HEK293T (cell line): Measurements from ENCODE around the gene FADS3.

Experiments used
- CTCF ChIA-PET: fragments of 350-600 bp; formaldehyde crosslinking; extraction: SDS; loops from one replicate; lab custom pipeline; 2021; ENCODE audit warnings: antibody characterized with exemption, inconsistent platforms; lab: Yijun Ruan, JAX
- POLR2A ChIA-PET: fragments of 350-600 bp; formaldehyde crosslinking; extraction: SDS; loops from one replicate; lab custom pipeline; 2020; ENCODE audit warnings: antibody characterized with exemption, inconsistent platforms; lab: Yijun Ruan, JAX
- DNase-seq: peaks from one replicate; pipeline ENCODE4 v3.0.0; 2012; ENCODE audit warnings: mixed read lengths; ENCODE audit errors: extremely low spot score
- ARNT ChIP-seq: fragments of 450-650 bp; IDR thresholded peaks from 2 replicates; pipeline ENCODE4 v1.6.1; 2017; ENCODE audit warnings: mild to moderate bottlenecking
- BHLHE40 ChIP-seq: fragments of 450-650 bp; IDR thresholded peaks from 2 replicates; pipeline ENCODE4 v1.6.1; 2016; ENCODE audit warnings: mild to moderate bottlenecking, moderate library complexity, borderline replicate concordance
- CTBP1 ChIP-seq: fragments of 450-650 bp; IDR thresholded peaks from 2 replicates; pipeline ENCODE4 v1.6.1; 2016; ENCODE audit warnings: borderline replicate concordance
- ELF4 ChIP-seq: fragments of 450-650 bp; IDR thresholded peaks from 2 replicates; pipeline ENCODE4 v1.6.1; 2017; ENCODE audit warnings: antibody characterized with exemption
- FOXA1 ChIP-seq: fragments of 450-650 bp; IDR thresholded peaks from 2 replicates; pipeline ENCODE4 v1.6.1; 2016; ENCODE audit warnings: mild to moderate bottlenecking
- FOXK2 ChIP-seq: fragments of 450-650 bp; IDR thresholded peaks from 2 replicates; pipeline ENCODE4 v1.6.1; 2016; ENCODE audit warnings: mild to moderate bottlenecking
- FOXM1 ChIP-seq: fragments of 450-650 bp; IDR thresholded peaks from 2 replicates; pipeline ENCODE4 v1.6.1; 2017; ENCODE audit warnings: mild to moderate bottlenecking, borderline replicate concordance
- HDGF ChIP-seq: fragments of 450-650 bp; IDR thresholded peaks from 2 replicates; pipeline ENCODE4 v1.6.1; 2017; ENCODE audit warnings: antibody characterized with exemption, borderline replicate concordance
- L3MBTL2 ChIP-seq: fragments of 450-650 bp; conservative IDR thresholded peaks from 2 replicates; pipeline ENCODE4 v1.6.1; 2016; ENCODE audit warnings: mild to moderate bottlenecking
- LEF1 ChIP-seq: fragments of 450-650 bp; IDR thresholded peaks from 2 replicates; pipeline ENCODE4 v1.6.1; 2017; ENCODE audit warnings: mild to moderate bottlenecking, borderline replicate concordance
- NFRKB ChIP-seq: fragments of 450-650 bp; IDR thresholded peaks from 2 replicates; pipeline ENCODE4 v1.6.1; 2016; ENCODE audit warnings: mild to moderate bottlenecking, moderate library complexity
- PKNOX1 ChIP-seq: fragments of 450-650 bp; IDR thresholded peaks from 2 replicates; pipeline ENCODE4 v1.6.1; 2016
- SP1 ChIP-seq: fragments of 450-650 bp; IDR thresholded peaks from 2 replicates; pipeline ENCODE4 v1.6.1; 2017
- SUZ12 ChIP-seq: fragments of 450-650 bp; IDR thresholded peaks from 2 replicates; pipeline ENCODE4 v1.6.1; 2016; ENCODE audit warnings: mild to moderate bottlenecking
- TARDBP ChIP-seq: fragments of 450-650 bp; IDR thresholded peaks from 2 replicates; pipeline ENCODE4 v1.6.1; 2016
- ZNF384 ChIP-seq: fragments of 450-650 bp; IDR thresholded peaks from 2 replicates; pipeline ENCODE4 v1.6.1; 2016

The FADS3 gene

DNA sequence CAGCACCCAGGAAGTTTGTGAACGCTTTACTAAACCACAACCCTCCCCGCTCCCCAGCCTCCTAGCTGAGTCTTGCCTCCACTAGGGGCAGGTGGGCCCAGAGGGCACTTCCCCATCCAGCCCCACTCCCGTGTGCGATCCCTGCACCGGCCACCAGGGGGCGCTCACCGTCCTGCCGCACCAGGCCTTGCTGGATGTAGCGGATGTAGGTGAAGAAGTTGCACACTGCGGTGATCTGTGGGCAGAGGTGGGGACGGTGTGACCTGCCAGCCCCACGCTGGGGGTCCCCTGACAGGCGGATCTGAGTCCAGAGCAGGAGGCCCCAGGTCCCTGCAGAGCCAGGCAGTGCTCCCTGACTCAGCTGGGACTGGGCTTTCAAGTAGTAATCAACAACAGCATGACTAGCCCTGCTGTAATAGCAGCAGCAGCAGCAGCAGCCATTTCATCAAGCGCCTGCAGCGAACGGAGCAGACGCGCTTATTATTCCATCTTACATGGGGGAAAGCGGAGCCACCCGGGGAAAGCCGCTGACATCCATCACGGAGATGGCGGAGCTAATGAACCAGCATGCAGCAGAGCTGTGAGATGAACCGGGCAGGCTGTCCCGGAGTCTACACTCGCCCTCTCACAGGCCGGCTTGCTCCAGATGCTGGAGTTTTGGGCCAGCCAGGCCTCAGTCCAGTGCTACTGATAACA, 7.9 kb upstream of the FADS3 start:
- CTCF ChIA-PET: interaction anchor here (0.5 to 6.9 kb wide), 34 partner anchors 9 to 209 kb away, joined by 3 to 77 read pairs (median 4); partner anchors contain the start of gene BEST1
- DNase-seq: peak; percentile 95
- POLR2A ChIA-PET: interaction anchor here (1.3 to 2.4 kb wide), 3 partner anchors 48 to 68 kb away, joined by 4 to 8 read pairs (median 7); partner anchors contain the start of genes BEST1 and FTH1
- TF ChIP-seq TARDBP (no peak), ELF4 (no peak), L3MBTL2 (no peak), LEF1 (no peak), HDGF (no peak), ZNF384 (no peak), NFRKB (no peak), BHLHE40 (no peak), FOXK2 (no peak), CTBP1 (no peak), PKNOX1 (no peak), SUZ12 (no peak), FOXM1 (no peak), SP1 (no peak)

DNA sequence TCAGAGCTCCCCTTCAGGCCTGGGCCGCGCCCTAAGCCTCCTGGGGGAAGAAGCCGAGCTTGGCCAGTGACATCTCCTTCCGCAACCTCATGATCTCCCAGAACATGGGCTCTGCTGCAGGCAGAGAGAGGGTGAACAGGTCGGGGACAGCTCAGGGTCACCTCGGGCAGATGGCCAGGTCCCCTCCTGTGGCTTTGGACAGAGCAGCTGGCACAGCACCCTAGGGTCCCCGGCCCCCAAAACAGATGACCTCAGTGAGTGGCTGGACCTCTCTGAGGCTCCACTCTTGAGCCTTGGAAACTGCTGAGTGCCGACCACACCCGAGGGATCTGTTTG, 6.9 kb upstream of the FADS3 start:
- ChIA-PET POLR2A (interaction anchor here (0.7 to 2.2 kb wide), 3 partner anchors 49 to 184 kb away, joined by 3 to 8 read pairs (median 3); no protein-coding TSS in a partner anchor), CTCF (interaction anchor here (0.8 to 6.9 kb wide), 24 partner anchors 8 to 210 kb away, joined by 3 to 77 read pairs (median 4); partner anchors contain the start of genes BEST1 and RAB3IL1)
- TF ChIP-seq ZNF384: no peak
- TF ChIP-seq ELF4: no peak
- TF ChIP-seq PKNOX1: no peak
- no peak for TF ChIP-seq FOXM1
- TF ChIP-seq SUZ12: no peak
- TF ChIP-seq FOXA1: no peak
- no peak for TF ChIP-seq FOXK2
- TF ChIP-seq L3MBTL2: no peak
- no peak for TF ChIP-seq LEF1
- no peak for TF ChIP-seq HDGF
- no peak for TF ChIP-seq SP1
- no peak for TF ChIP-seq BHLHE40
- no peak for TF ChIP-seq NFRKB
- no peak for TF ChIP-seq ARNT
- TF ChIP-seq TARDBP: no peak
- TF ChIP-seq CTBP1: no peak
- no peak for DNase-seq

DNA sequence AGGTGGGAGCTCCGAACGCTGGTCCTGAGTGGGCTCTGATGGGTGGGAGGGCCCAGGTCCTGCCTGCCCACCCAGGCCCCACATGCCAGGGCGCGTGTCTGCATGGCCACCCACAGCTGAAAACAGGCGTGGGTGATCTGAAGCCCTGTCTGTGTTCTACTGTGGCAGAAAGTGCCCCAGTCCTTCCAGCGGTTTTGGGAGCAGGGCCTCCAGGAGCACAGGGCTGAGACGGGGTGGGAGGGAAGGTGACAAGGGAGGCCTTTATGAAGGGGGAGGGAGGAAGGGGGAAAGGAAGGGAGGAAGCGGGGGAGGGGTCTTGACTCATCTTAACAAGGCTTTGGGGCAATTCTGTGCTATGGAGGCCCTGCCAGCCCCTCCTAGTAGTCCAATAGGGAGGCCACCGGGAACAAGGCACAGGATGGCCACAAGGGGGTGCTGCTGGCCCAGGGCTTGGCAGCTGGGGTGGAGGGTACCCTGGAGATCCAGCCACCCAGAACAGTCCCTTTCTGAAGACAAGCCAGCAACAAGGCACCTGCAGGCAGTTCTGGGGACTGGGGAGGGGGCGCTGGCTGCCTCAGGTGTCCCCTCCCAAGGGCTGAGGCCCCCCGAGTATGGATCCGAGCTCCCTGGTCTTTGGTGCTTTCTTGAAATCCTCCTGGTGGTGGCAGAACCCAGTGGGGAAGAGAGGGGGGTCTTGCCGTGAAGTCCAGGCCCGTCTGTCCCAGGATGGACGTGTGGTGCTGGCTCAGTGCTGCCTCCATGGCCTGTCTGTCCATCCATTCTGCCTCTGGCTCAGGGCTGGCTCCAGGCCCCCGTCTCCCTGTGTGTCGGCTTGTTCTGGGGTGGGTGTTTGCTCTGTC, 6.3 kb upstream of the FADS3 start:
- POLR2A ChIA-PET: interaction anchor here (0.7 to 2.2 kb wide), 3 partner anchors 50 to 184 kb away, joined by 3 to 8 read pairs (median 3); no protein-coding TSS in a partner anchor
- TF ChIP-seq HDGF (no peak), LEF1 (no peak), FOXK2 (no peak), SUZ12 (no peak), NFRKB (no peak), ZNF384 (no peak), FOXA1 (no peak), SP1 (no peak), BHLHE40 (no peak), FOXM1 (no peak), ARNT (no peak), L3MBTL2 (no peak), TARDBP (no peak), CTBP1 (no peak), PKNOX1 (no peak), ELF4 (no peak)
- peak; percentile 86 for DNase-seq
- CTCF ChIA-PET: interaction anchor here (0.7 to 6.9 kb wide), 23 partner anchors 10 to 211 kb away, joined by 3 to 77 read pairs (median 4); partner anchors contain the start of genes BEST1 and RAB3IL1

GRCh38 chr11:61896665-61897386, 5.5 kb upstream of the FADS3 start:
- POLR2A ChIA-PET: interaction anchor here (1.0 to 2.2 kb wide), 2 partner anchors 50 to 104 kb away, joined by 3 to 8 read pairs; partner anchors contain the start of genes FEN1 and TMEM258

More at GRCh38 chr11:61896665-61897386, 5.5 kb upstream of the FADS3 start:
- TF ChIP-seq SUZ12 (no peak), NFRKB (no peak), L3MBTL2 (no peak), FOXK2 (no peak), CTBP1 (no peak), SP1 (no peak), BHLHE40 (no peak), ARNT (no peak), FOXA1 (no peak), ZNF384 (no peak), PKNOX1 (no peak), ELF4 (no peak), HDGF (no peak), FOXM1 (no peak), LEF1 (no peak), TARDBP (no peak)
- CTCF ChIA-PET: interaction anchor here (0.6 to 6.9 kb wide), 12 partner anchors 11 to 477 kb away, joined by 3 to 77 read pairs (median 4); partner anchors contain the start of gene BEST1
- DNase-seq: no peak
